ENCODE results near the gene PGM1. TPM values are rescaled to one million over a fixed set of nuclear protein-coding genes. Genes with fewer than 3 reads are reported as not detected.

The PGM1 gene
- total RNA-seq, 1 experiment from 2014 or later: 77.2 TPM

DNA sequence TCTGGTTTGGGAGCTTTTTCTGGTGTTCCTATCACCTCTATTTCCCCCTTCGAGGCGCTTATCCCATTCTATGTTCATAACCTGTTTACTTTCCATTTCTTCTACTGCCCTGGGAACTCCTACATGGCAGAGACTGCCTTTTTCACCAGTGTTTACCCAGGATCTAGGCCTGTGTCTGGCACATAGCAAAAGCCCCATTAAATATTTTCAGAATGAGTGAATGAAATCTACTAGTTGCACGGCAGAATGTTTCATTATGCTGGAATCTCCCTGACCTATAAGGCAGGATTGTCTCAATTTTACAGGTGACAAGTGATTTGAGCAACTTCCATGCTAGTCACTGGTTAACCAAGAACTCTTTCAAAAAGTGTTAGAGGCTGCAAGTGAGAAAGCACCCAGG lies 70.1 kb downstream of the PGM1 start:
- DNase-seq (ENCODE audit: low read depth, low spot score): no peak
- peak; percentile 67 for ATAC-seq
- in situ Hi-C loops (cut with HindIII; ENCODE audit: low pct_unique_long_range_greater_than_20kb, low sequenced_read_pairs) (no loop called here), intact Hi-C loops (cut with micrococcal nuclease; ENCODE audit: unreplicated experiment) (no loop called here)
- CTCF ChIA-PET: interaction anchor here (1.0 kb wide), 1 partner anchor 11 kb away, joined by 3 read pairs; no protein-coding TSS in a partner anchor
- TF ChIP-seq REST (IDR thresholded peaks at IDR 0.05; ENCODE audit: insufficient read depth in 1 of 2, low read depth in 2 of 2, low read length in 1 of 2): no peak
- no peak for TF ChIP-seq POLR2AphosphoS5 (IDR thresholded peaks at IDR 0.05; ENCODE audit: low read depth, low read length)
- no peak for TF ChIP-seq TCF7L2 (IDR thresholded peaks at IDR 0.05; ENCODE audit: low read depth, low read length)
- no peak for TF ChIP-seq SIN3A (IDR thresholded peaks at IDR 0.05; ENCODE audit: borderline replicate concordance, insufficient read depth, low read depth, low read length)
- no peak for TF ChIP-seq CTCF (IDR thresholded peaks at IDR 0.05)
- Histone ChIP-seq H3K27me3 (ENCODE audit: control insufficient read depth, insufficient read depth, low read length) (no peaks in the 10 kb centered on the region), H3K27ac (ENCODE audit: low read length) (no peak overlapping the region), H3K4me1 (ENCODE audit: control insufficient read depth, insufficient read depth, low read length) (no peaks in the 10 kb centered on the region), H3K4me3 (ENCODE audit: low read depth in 2 of 2, low read length in 2 of 2) (no peak overlapping the region), H3K9me3 (ENCODE audit: control insufficient read depth, insufficient read depth, low read depth, low read length) (peaks cover 5% of the 10 kb centered on the region; the same call in 1 of the 2 replicates), H3K36me3 (ENCODE audit: control insufficient read depth, insufficient read depth, low read length) (no peaks in the 10 kb centered on the region)
- POLR2A ChIA-PET: no interaction called here
- BruUV-seq (replicated peaks): no TSS peak

DNA sequence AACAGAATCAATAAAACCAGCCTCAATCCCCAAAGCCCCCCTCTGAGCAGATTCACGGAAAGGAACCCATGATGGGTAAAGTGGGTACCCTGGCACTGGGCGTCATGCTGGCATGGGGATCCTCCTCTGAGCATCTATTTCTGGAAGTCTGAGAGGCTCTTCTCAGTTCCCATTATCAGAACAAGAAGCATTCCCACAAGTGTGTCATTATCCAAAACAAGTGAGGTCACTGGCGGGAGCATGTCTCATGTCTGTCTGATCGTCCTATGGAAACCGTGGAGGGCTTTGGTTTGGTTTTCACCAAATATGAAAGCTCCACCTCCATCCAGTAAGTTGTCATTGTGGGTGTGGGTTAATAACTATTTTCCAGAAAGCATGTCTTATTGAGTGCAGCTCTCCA lies 70.7 kb downstream of the PGM1 start:
- Histone ChIP-seq H3K36me3 (ENCODE audit: control insufficient read depth, insufficient read depth, low read length) (no peaks in the 10 kb centered on the region), H3K27me3 (ENCODE audit: control insufficient read depth, insufficient read depth, low read length) (no peaks in the 10 kb centered on the region), H3K4me3 (ENCODE audit: low read depth in 2 of 2, low read length in 2 of 2) (no peak overlapping the region), H3K9me3 (ENCODE audit: control insufficient read depth, insufficient read depth, low read depth, low read length) (peaks cover 5% of the 10 kb centered on the region; the same call in 1 of the 2 replicates), H3K27ac (ENCODE audit: low read length) (no peak overlapping the region), H3K4me1 (ENCODE audit: control insufficient read depth, insufficient read depth, low read length) (no peaks in the 10 kb centered on the region)
- DNase-seq (ENCODE audit: low read depth, low spot score): no peak
- BruUV-seq (replicated peaks): no TSS peak
- POLR2A ChIA-PET: interaction anchor here (0.6 kb wide), 1 partner anchor 13 kb away, joined by 6 read pairs; no protein-coding TSS in a partner anchor
- no peak for ATAC-seq
- CTCF ChIA-PET: no interaction called here
- in situ Hi-C loops (cut with HindIII; ENCODE audit: low pct_unique_long_range_greater_than_20kb, low sequenced_read_pairs) (no loop called here), intact Hi-C loops (cut with micrococcal nuclease; ENCODE audit: unreplicated experiment) (no loop called here)
- TF ChIP-seq POLR2AphosphoS5 (IDR thresholded peaks at IDR 0.05; ENCODE audit: low read depth, low read length) (no peak), CTCF (IDR thresholded peaks at IDR 0.05) (no peak), TCF7L2 (IDR thresholded peaks at IDR 0.05; ENCODE audit: low read depth, low read length) (no peak), SIN3A (IDR thresholded peaks at IDR 0.05; ENCODE audit: borderline replicate concordance, insufficient read depth, low read depth, low read length) (no peak), REST (IDR thresholded peaks at IDR 0.05; ENCODE audit: insufficient read depth in 1 of 2, low read depth in 2 of 2, low read length in 1 of 2) (no peak)

Data from Panc1 (cell line).